22Rv1 (cell line): ENCODE measurements around the gene GABPB1.

ENCODE experiments used
- H3K27ac ChIP-seq: fragments of 450-650 bp; 2 replicates; pipeline ENCODE4 v1.5.1; 2017
- CTCF ChIP-seq: fragments of 450-650 bp; IDR thresholded peaks from 2 replicates; pipeline ENCODE4 v1.5.1; 2017; ENCODE audit warnings: mild to moderate bottlenecking
- ZFX ChIP-seq: fragments of 450-650 bp; IDR thresholded peaks from 2 replicates; pipeline ENCODE4 v1.6.1; 2017; ENCODE audit warnings: antibody characterized with exemption, borderline replicate concordance

Gene GABPB1

GRCh38 chr15:50248994-50249582 is 105.9 kb downstream of the GABPB1 start:
- TF ChIP-seq ZFX, result no peak
- no peak overlapping the region for H3K27ac ChIP-seq

GRCh38 chr15:50247819-50248655 is 107.0 kb downstream of the GABPB1 start:
- no peak overlapping the region for H3K27ac ChIP-seq
- TF ChIP-seq ZFX (no peak), CTCF (no peak)

- H3K27ac ChIP-seq, result no peak overlapping the region
- TF ChIP-seq ZFX, result no peak
- no peak for TF ChIP-seq CTCF
These were observed 108.4 kb downstream of the GABPB1 start for GRCh38 chr15:50246631-50247030.

GRCh38 chr15:50244959-50245624 is 109.9 kb downstream of the GABPB1 start:
- H3K27ac ChIP-seq, result no peak overlapping the region

GRCh38 chr15:50244153-50244552 is 110.8 kb downstream of the GABPB1 start:
- TF ChIP-seq CTCF (no peak), ZFX (no peak)
- H3K27ac ChIP-seq, result no peak overlapping the region

More at GRCh38 chr15:50244959-50245624, 109.9 kb downstream of the GABPB1 start:
- no peak for TF ChIP-seq ZFX
- TF ChIP-seq CTCF, result no peak

GRCh38 chr15:50241684-50242450 is 113.1 kb downstream of the GABPB1 start:
- no peak overlapping the region for H3K27ac ChIP-seq
- no peak for TF ChIP-seq ZFX
- no peak for TF ChIP-seq CTCF

GRCh38 chr15:50238255-50238654 is 116.7 kb downstream of the GABPB1 start:
- no peak overlapping the region for H3K27ac ChIP-seq
- no peak for TF ChIP-seq ZFX
- no peak for TF ChIP-seq CTCF
